Activated T-cell treated with anti-CD3 and anti-CD28 coated beads, Interleukin-2, amount 50 U/mL, for 1 hour (primary cell): Measurements from ENCODE around the gene CRHR2.

Source experiments
- DNase-seq: peaks from one replicate; pipeline ENCODE4 v3.0.0-alpha.2; 2020

CRHR2 gene

DNA sequence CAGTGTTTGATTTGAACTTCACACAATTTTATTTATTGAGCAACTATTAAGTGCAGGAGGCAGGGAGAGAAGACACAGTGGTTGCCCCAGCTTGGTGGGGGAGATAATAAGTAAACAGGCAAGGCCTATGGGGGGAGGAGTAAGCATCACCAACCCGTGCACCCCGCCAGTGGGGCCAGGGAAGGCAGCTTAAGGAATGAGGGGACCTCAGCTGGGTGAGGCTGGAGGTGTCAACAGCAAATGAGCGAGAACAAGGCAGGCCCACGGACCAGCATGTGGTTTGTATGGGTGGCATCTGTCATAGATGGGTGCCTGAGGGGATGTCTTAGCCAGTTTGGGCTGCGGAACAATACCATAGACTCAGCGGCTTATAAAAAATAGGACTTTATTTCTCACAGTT is 24.1 kb upstream of the CRHR2 start:
- no peak for DNase-seq

GRCh38 chr7:30705596-30705995 is 23.3 kb upstream of the CRHR2 start:
- no peak for DNase-seq

DNA sequence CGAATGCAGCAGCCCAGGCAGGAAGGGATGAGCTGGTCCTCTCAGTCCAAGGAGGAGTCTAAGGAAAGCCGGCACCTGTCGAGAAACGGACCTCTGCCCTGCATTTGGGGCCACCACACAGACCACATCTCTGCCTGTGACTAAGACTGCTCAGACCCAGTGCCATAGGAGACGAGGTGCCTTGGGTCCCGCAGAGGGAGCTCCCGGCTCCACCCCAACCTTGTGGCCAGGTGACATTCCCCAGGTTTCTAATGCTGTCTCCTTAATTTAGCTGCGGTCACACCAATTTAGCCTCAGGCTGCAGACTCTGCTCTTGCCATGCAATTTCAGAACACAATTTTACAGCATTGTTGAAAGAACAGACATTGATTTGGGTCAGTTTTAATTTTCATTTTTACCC is 22.8 kb upstream of the CRHR2 start:
- no peak for DNase-seq

- DNase-seq = no peak
Observed at GRCh38 chr7:30703756-30704155, 21.5 kb upstream of the CRHR2 start.

GRCh38 chr7:30702200-30702599 is 19.9 kb upstream of the CRHR2 start:
- no peak for DNase-seq

DNA sequence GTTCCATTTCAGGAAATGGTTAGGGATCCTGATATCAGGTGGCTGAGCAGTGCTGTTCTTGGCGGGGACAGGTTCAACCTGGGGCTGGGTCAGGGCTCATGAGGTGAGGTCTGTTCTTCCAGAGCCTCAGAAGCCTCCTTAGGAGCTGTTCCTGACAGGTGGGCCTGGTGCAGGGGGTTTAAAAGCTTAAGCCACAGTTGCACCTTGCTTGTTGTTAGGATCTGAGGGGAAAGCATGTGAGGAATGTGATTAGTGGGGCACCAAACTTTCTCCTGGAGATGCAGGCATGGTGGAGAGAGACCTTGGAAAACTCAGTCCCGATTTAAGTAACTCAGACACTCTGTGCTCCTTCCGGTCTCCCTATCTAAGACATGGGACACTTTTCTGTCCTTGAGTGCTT is 18.7 kb upstream of the CRHR2 start:
- no peak for DNase-seq

DNA sequence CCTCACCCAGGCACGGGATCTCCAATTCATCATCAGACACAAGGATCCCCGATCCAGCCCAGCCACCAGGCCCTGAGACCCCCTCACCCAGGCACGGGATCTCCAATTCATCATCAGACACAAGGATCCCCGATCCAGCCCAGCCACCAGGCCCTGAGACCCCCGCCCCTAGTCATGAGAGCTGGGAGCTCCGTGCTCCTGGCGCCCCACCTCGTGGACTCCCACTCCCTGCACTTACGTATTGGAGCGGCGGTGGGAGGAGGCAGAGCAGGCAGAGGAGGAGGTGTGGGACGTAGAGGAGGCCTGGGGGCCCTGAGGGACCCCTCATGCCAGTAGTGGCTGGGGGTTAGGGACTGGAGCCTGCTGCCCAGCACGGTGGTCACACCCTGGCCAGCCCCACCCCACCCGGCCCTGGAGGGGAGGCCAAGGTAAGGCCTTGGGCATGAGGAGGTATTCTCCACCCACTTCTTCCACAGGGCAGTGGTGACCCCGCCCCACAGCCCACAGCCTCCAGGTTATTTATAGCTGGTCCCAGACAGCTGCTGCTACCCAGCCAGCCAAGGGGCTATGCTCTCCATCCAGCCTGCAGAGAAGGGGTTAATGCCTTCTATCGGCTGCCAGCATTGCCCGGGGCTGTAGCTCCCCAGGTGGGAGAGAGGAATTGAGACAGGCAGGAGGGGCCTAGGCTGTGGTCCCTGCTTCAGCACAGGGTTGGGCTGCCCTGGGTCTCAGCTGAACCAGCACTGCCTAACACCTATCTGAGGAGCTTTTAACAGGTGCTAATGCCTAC is 17.6 kb upstream of the CRHR2 start:
- DNase-seq = no peak

GRCh38 chr7:30698481-30698880 is 16.2 kb upstream of the CRHR2 start:
- DNase-seq = no peak

DNA sequence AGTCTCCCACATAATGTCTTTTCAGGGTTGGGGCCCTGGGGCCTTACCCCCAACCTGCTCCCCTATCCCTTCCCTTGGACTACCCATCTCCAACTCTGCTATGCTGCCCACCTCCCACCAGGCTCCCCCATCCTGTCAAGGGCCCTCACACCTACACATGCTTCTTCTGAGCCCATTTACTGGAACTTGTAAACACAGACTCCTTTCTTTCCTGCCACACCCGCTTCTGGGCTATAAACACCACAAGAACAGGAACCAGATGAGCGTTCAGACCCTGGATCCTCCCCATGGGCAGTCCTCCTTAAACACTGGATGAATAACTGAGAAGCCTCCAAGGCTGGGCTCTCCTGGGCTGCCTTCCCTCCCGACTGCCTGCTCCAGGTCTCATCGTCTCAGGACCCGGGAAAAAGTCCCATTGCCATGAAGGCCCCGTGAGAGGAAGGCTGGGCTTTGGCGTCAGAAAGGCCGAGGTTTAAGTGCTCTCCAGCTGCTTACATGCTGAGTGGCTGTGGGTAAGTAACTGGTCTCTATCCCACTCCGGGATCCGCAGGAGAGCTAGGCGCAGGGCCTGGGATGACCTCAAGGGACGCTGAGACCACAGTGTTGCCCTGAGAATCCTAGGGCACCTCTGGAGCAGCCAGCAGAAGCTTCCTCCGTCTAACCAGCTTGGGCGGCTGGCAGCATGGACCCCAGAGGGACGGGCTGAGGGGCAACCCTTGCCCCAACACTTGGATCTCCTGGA is 15.6 kb upstream of the CRHR2 start:
- no peak for DNase-seq

DNA sequence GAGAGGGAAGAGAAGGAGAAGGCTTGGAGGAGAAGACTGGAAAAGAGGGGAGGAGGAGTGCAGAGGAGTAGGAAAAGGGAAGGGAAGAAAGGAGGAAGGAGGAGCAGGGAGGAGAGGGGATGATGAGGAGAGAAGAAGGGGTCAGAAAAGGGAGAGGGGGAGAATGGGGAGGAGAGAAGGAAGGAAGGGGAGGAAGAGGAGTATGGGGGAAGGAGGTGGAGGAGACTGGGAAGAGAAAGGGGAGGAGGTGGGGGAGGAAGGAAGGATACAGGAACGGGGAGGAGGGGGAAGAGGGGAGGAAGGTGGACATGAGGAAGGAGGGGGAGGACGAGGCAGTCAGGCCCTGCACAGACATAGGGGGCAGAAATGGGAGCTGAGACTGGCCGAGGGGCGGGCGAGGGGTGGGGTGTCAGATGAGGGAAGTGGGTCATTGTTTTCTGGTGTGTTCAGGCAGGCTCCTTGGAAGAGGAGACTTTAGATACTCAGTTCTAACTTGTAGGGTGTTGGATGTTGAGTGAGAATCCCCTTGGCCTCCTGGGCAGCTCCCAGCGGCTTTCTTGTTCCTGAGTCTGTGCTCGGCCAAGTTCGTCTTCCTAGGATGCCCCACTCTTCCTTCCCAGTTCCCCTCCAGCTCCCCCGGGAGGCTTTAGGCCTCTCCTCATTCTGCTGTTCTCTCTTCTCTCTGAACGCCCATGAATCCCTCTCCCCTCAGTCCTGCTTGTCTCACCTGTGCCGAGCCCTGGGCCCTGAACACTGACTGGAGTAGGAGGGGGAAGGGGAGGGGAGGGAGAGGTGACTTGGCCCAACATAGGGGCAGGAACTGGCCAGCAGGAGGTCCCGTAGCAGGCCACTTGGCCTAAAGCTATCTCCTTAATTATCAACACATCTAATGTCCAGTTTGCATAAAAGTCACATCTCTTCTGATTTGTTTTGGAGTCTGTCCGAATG is 12.8 kb upstream of the CRHR2 start:
- no peak for DNase-seq

DNA sequence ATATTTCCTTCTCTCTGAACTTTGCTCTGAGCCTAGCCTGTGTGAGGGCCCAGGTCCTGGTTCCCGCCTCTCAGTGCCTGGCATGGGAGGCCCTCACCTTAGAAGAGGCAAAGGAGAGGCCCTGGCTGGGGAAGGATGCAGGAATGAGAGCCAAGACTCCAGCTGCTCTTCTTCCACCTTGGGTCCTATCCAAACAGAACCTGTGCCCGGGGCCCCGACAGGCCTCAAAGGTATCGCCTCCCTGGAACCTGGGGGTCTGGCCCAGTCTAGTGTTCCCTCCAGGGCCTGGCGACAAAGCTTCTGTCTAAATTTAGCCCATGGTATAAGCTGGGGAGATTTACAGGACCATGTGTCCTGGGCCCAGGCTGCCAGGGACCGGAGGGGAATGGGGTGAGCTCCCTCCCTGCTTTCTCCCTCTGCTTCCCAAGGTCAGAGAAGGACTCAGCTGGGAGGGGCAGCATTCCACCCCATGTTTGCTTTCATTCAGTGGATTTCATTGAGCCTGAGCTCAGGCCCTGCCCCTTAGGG is 12.0 kb upstream of the CRHR2 start:
- no peak for DNase-seq

GRCh38 chr7:30692882-30693281 is 10.6 kb upstream of the CRHR2 start:
- DNase-seq = no peak

DNA sequence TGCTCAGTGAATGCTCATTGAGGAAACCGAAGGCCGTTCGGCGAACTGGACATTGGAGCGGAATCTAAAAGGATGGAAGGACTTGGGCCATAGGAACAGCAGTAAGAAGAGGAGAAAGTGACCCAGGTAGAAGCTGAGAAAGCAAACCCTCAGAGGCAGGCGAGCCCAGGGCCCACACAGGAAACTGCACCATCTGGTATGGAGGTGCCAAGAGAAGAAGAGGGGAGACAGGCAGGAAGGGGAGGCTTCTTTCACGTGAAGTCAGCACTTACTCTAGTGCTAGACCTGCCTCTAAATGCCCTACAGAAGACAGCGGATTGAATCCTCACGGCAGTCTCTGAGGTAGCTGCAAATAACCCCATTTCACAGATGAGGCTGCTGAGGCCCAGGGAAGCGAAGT is 10.2 kb upstream of the CRHR2 start:
- DNase-seq = no peak

GRCh38 chr7:30690011-30690410 is 7.8 kb upstream of the CRHR2 start:
- no peak for DNase-seq

DNA sequence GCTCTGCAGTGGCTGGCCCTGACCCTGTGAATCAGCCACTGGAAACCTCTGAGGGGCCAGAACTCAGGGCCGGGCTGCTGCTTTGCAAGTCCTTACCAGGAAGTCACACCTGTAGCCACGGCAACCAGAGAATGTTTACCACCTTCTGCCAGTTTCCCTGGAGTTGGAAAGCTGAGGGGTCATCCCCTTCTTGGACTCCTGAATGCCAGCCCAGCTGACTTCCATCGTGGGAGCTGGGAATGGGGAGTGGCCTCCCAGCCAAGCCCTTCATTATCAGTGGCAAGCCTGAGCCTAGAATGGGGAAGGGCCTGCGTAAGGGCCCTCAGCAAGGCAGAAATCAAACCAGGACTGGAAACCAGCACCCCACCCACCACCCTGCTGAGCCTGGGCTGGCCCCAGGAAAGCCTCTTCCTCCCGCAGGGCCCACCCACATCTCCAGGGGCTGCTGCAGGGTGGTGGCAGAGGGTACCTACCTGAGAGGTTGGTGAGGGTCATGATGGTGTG is 6.5 kb upstream of the CRHR2 start:
- DNase-seq = no peak

DNA sequence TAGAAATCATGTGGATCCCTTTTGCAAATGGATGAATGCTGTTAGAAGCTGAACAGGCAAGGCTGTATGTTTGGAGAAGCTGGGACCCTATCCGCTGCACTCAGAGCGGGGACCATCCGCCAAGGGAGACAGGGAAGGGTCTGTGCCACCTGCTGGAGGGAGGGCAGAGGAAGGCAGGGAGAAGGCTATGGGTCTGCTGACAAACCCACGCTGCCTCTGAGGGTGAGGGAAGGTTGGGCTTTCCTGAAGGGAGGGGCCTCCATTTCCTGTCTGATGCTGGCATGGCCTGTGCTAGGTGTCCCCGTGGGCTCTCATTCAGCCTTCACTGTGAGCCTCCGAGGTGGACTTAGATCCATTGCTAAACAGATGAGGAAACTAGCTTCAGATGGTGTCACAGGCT is 5.3 kb upstream of the CRHR2 start:
- no peak for DNase-seq

- DNase-seq = no peak
Observed at GRCh38 chr7:30684351-30684750, 2.1 kb upstream of the CRHR2 start.

GRCh38 chr7:30683816-30684215 is 1.6 kb upstream of the CRHR2 start:
- DNase-seq = no peak

GRCh38 chr7:30683306-30683705 is 1.1 kb upstream of the CRHR2 start:
- no peak for DNase-seq

- DNase-seq = peak; percentile 25
Observed at GRCh38 chr7:30681815-30682211, 443 bp downstream of the CRHR2 start.

DNA sequence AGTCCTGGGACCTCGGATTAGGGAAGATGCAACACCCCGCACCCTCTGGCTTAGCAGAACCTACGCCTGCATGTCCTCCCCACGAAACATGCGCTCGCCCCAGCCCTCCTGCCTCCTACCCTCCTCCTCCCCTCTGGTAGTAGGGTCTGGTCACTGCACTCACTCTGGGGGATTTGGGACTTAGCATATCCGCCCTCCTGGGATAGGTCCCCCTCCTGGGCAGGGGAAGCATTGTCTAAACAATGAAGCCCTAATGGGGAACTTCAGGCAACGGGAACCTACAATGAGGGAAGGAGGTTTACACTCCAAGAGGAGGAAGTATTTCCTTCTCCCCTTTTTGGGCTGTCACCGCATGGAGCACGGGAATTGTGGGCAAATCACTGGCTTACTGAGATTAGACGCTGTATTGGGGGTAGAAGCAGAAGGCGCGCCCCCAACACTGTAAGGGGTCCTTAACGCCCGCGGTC is 892 bp downstream of the CRHR2 start:
- no peak for DNase-seq

DNA sequence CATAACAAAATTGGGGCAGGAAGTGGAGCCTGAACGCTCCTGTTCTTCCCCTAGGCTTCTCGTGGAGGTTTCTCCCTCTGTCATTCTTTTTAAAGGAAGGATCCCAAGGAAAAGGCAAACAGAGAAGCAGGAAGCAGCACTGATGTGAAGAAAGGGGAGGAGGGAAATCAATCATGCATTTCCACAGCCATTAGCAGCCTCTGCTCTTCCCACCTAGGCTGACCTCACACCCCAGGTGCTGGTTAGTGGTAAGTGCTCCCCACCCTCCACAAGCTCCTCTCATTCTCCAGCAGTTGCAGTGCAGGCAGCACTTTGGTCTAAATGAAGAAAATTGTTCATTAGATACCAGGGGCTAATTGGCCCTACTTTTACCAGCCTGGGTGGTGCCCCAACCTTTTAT is 2.6 kb downstream of the CRHR2 start:
- DNase-seq = no peak

GRCh38 chr7:30678805-30679204 is 3.5 kb downstream of the CRHR2 start:
- no peak for DNase-seq
